ENCODE measurements around the gene SERPINI1.

The SERPINI1 gene

DNA sequence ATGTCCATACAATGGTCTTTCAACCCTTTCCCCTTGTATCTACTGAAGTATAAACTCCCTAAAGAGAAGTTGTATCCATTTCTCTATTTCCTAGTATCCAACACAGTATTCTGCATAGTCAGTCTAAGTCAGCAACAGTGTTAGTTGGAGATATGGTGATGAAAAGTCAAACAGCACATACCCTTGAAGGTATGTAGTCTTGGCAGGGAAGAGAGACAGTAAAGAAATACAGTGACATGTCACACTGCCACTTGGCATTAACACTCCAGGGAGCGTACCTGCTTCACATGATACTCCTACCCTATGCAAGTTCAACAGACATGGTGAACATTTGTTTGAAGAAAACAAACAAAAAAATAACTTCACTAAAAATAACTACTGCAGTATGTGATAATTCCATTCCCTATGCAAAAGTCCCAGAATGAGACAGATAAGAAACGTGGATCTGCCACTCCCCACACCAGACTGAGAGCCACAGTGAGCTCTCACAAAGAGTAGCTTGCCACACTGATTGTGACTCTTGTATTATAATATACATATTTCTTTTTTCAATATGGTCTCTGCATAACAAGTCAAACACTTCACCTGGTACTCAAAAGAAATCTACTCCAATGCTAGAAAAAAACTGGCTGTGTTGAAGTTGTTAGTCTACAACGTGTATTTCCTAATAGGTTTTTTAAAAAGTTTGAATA, 6.7 kb upstream of the SERPINI1 start:
- Mint-ChIP-seq H3K27me3 (no peaks in the 10 kb centered on the region), H3K4me3 (peak overlapping the region; percentile 2), H3K9me3 (no peaks in the 10 kb centered on the region), H3K4me1 (peaks cover 64% of the 10 kb centered on the region), H3K36me3 (peaks cover 2% of the 10 kb centered on the region), H3K27ac (no peak overlapping the region)

DNA sequence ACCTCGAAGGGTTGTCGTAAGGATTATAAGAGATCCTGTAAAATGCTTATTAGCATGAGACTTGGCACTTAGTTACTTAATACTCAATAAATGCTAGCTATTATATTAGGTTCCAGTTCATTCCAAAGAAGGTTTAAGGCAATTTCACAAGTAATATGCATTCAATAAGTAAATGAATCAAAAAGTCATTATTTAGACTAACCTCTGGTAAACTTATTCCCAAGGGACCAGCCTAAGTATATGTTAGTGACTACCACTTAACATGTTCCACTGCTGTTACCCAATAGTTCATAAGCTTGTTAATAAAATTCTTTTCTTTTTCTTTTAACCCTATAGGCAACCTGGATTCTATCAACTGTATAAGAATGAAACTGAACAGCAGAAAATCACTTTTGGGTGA, 5.9 kb upstream of the SERPINI1 start:
- no peak overlapping the region for H3K4me3 Mint-ChIP-seq
- H3K9me3 Mint-ChIP-seq = no peaks in the 10 kb centered on the region
- no peaks in the 10 kb centered on the region for H3K27me3 Mint-ChIP-seq
- no peak overlapping the region for H3K27ac Mint-ChIP-seq
- H3K36me3 Mint-ChIP-seq = peaks cover 2% of the 10 kb centered on the region
- H3K4me1 Mint-ChIP-seq = peaks cover 57% of the 10 kb centered on the region

GRCh38 chr3:167731393-167731792, 4.1 kb upstream of the SERPINI1 start:
- peaks cover 2% of the 10 kb centered on the region for H3K36me3 Mint-ChIP-seq
- H3K4me1 Mint-ChIP-seq = peaks cover 44% of the 10 kb centered on the region
- H3K27ac Mint-ChIP-seq = no peak overlapping the region
- no peaks in the 10 kb centered on the region for H3K27me3 Mint-ChIP-seq
- H3K4me3 Mint-ChIP-seq = peak overlapping the region; percentile 19
- no peaks in the 10 kb centered on the region for H3K9me3 Mint-ChIP-seq

- peak overlapping the region; percentile 19 for H3K27ac Mint-ChIP-seq
- H3K27me3 Mint-ChIP-seq = no peaks in the 10 kb centered on the region
- peak overlapping the region; percentile 45 for H3K4me3 Mint-ChIP-seq
- peaks cover 2% of the 10 kb centered on the region for H3K36me3 Mint-ChIP-seq
- no peaks in the 10 kb centered on the region for H3K9me3 Mint-ChIP-seq
- peaks cover 33% of the 10 kb centered on the region for H3K4me1 Mint-ChIP-seq
These were observed 3.0 kb upstream of the SERPINI1 start for GRCh38 chr3:167732313-167733065.

DNA sequence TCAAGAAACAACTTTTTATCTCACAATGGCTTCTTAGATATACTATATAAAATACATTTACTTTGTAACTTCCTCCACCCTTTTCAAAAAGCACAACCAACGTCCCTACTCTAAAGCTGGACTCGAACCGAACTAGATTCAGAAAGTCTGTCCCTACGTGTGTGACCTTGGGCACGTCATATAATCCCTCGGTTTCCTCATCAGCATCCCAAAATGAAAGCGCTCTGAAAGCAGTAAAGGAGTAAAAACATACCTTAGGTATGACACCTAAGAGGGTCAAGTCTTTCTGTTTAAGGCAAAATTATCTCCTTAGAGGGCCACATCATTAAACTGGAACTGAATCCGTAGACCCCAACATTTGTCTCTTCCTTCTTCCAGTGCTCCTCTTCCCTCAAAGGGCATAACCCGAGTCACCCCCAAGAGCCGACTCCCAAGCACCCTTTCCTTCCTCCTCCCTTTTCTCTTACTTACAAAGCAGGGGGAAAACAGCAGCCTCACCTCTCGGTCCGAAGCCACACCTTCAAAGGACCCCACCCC, 1.5 kb upstream of the SERPINI1 start:
- no peaks in the 10 kb centered on the region for H3K27me3 Mint-ChIP-seq
- no peak overlapping the region for H3K27ac Mint-ChIP-seq
- no peaks in the 10 kb centered on the region for H3K9me3 Mint-ChIP-seq
- no peak overlapping the region for H3K4me3 Mint-ChIP-seq
- H3K4me1 Mint-ChIP-seq = peaks cover 23% of the 10 kb centered on the region
- peaks cover 2% of the 10 kb centered on the region for H3K36me3 Mint-ChIP-seq

DNA sequence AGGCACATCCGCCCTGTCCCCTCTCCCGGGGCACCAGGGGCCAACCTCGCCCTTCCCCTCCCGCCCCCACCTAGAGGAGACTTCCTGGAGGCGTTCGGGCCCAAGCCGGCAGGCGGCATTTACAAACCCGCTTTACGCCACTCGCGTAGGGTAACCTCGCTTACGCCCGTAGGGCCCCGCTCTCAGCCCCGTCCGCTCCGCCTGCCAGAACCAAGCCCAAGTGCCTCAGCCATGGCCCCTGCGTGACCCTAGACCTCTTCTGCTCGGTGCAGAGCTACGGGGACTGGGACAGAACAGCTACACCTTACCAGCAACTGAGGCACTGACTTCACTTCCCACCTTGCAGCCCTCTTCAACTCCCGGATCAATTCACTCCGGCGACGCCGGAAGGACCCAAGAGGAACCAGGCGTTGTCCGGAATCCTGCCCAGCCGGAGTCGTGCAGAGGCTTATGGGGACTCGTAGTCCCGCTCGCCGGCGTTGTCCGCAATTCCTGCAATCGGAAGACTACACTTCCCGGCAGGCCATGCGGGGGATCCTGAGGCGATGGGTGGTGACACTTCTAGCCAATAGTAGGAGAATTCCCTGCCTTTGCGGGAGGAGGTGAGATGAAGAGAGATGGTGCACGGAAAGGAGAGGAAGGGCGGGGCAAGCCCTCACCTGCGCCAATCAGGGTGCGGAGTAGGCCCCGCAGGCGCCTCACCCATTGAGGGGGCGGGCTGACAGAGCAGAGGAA, 856 bp upstream of the SERPINI1 start, which contains the start of gene PDCD10:
Gene PDCD10, minus strand, starts transcription at position 395 of the 735 bp plus-strand sequence. CDS start 14,735 bp downstream, outside the sequence.
- peaks cover 2% of the 10 kb centered on the region for H3K36me3 Mint-ChIP-seq
- H3K9me3 Mint-ChIP-seq = no peaks in the 10 kb centered on the region
- H3K4me3 Mint-ChIP-seq = no peak within 1 kb of the TSS
- peaks cover 21% of the 10 kb centered on the region for H3K4me1 Mint-ChIP-seq
- H3K27me3 Mint-ChIP-seq = no peaks in the 10 kb centered on the region
- no peak within 1 kb of the TSS for H3K27ac Mint-ChIP-seq

DNA sequence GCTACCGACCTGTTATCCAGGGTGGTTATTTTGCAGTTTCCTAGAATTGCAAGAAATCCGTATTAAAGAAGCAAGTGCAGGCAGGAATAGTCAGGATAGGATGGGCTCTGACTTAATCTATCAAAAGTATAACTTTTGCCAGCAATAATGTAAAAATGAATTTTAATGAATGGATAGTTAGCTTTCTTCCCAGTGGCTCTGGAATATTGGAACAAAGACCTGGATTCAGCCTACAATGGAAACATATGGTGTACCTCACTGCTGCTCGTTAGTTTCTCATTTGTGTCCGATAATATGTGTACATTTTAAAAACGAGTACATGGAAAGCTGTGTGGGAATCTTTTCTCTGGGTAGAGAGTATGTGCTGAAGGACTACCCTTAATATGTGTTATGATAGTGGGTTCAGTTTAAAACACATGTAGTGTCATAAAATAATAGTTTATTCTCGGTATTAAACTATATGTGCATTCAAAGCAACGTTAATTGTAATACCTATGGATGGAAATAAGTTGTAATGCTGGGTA, 805 bp downstream of the SERPINI1 start:
- Mint-ChIP-seq H3K4me3 (no peak overlapping the region), H3K4me1 (peaks cover 9% of the 10 kb centered on the region), H3K27ac (no peak overlapping the region), H3K27me3 (no peaks in the 10 kb centered on the region), H3K36me3 (peaks cover 2% of the 10 kb centered on the region), H3K9me3 (no peaks in the 10 kb centered on the region)

- Mint-ChIP-seq H3K27ac (no peak overlapping the region), H3K9me3 (no peaks in the 10 kb centered on the region), H3K27me3 (no peaks in the 10 kb centered on the region), H3K4me3 (no peak overlapping the region), H3K4me1 (peaks cover 9% of the 10 kb centered on the region), H3K36me3 (peaks cover 2% of the 10 kb centered on the region)
These were observed 1.5 kb downstream of the SERPINI1 start for GRCh38 chr3:167736997-167737396.

DNA sequence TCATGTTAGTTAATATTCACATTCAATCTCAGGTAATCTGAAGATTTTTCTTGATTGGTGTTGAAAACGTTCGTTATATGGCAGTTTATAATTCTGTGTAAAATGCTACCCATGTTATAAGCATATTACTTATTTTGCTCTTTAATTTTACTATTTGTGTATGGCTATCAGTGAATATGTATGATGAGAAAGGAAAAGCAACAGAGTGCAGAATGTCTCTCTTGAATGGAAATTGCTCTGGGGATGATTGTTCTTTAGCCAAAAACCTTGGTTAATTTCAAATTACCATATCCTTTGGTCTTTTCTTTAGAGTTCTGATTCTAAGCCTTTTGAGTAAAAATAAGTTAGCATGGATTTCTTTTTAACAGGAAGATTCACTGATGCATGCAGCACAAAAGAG, 2.5 kb downstream of the SERPINI1 start:
- H3K4me3 Mint-ChIP-seq = no peak overlapping the region
- H3K9me3 Mint-ChIP-seq = no peaks in the 10 kb centered on the region
- H3K36me3 Mint-ChIP-seq = no peaks in the 10 kb centered on the region
- peaks cover 11% of the 10 kb centered on the region for H3K4me1 Mint-ChIP-seq
- no peaks in the 10 kb centered on the region for H3K27me3 Mint-ChIP-seq
- H3K27ac Mint-ChIP-seq = no peak overlapping the region

DNA sequence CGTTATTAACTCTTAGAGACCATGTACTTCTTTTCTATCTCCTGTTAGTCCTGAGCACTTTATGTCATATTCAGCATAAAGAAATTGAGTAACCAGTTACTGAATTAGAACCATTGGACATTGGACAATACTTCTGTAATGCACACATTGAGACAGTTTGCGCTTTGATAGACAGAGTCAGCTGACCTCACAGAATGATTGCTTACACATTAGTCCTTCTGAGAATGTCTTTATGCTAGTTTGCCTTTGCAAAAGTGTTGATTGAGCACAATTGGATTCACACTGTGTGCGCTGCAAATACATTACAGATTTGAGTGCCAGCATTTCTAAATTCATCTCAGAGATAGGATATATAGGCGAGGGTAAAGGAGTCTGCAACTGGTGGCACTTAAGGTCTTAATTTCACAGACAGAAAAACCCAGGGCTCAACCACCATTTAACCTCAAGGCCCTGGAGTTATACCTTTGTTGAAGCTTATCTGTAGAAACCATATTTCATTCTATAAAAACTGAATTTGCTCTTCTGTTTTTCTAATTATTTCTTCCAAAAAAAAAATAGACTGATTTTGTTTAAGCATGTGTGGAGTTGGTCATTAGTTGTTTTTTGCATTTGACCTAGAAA, 3.8 kb downstream of the SERPINI1 start:
- no peaks in the 10 kb centered on the region for H3K27me3 Mint-ChIP-seq
- H3K9me3 Mint-ChIP-seq = no peaks in the 10 kb centered on the region
- H3K36me3 Mint-ChIP-seq = no peaks in the 10 kb centered on the region
- H3K4me1 Mint-ChIP-seq = peaks cover 16% of the 10 kb centered on the region
- H3K4me3 Mint-ChIP-seq = no peak overlapping the region
- H3K27ac Mint-ChIP-seq = no peak overlapping the region

DNA sequence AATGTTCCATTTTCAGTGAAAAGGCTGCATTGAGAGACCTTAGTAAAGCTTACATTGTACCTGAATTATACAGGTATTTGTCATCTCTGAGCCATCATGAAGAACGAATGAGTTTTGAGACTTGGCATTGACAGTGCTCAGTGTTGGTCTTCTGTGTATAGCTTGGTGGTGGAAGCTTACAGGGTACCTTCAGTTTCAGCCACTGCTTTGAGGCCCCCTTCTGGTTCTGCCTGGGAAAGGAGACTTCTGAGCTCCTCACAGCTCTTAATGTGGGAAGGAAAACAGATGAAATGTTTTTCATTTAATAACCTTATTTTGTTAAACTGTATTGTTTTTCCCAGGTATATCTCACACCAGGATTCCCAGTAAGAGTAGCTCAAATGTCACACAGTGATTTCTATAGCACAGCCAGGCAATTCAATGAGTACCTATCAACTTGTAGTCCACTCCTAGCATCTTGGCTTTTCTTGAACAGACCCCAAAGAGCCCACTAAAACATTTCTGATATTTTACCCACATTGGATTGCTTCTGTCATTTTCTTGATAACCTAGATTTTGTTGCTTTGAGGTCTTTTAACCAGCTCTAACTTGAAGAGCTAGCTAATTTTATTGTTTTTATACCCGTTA, 5.6 kb downstream of the SERPINI1 start:
- H3K27me3 Mint-ChIP-seq = no peaks in the 10 kb centered on the region
- no peaks in the 10 kb centered on the region for H3K9me3 Mint-ChIP-seq
- H3K27ac Mint-ChIP-seq = no peak overlapping the region
- no peak overlapping the region for H3K4me3 Mint-ChIP-seq
- no peaks in the 10 kb centered on the region for H3K36me3 Mint-ChIP-seq
- peaks cover 16% of the 10 kb centered on the region for H3K4me1 Mint-ChIP-seq

DNA sequence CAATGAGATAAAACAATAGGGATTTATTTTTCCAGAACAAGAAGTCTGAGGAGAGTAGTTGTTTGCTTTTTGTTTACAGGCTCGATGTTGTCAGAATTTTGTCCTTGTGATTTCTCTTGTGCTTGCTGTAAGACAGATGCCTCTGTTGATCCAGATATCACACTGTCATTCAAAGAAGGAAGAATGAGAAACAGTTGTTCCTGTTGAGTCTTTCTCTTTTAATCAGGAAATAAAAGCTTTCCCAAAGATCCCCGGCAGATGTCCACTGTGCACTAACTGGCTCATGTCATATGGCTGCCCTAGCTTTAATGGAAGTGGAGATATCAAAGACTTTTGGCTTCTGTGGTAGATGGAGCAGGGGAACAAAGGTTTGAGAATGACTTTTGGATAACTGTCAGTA, 6.8 kb downstream of the SERPINI1 start:
- Mint-ChIP-seq H3K27ac (no peak overlapping the region), H3K9me3 (no peaks in the 10 kb centered on the region), H3K27me3 (no peaks in the 10 kb centered on the region), H3K36me3 (no peaks in the 10 kb centered on the region), H3K4me1 (peaks cover 16% of the 10 kb centered on the region), H3K4me3 (no peak overlapping the region)

GRCh38 chr3:167743799-167744198, 8.3 kb downstream of the SERPINI1 start:
- Mint-ChIP-seq H3K27ac (no peak overlapping the region), H3K36me3 (no peaks in the 10 kb centered on the region), H3K9me3 (no peaks in the 10 kb centered on the region), H3K27me3 (no peaks in the 10 kb centered on the region), H3K4me3 (no peak overlapping the region), H3K4me1 (peaks cover 11% of the 10 kb centered on the region)

DNA sequence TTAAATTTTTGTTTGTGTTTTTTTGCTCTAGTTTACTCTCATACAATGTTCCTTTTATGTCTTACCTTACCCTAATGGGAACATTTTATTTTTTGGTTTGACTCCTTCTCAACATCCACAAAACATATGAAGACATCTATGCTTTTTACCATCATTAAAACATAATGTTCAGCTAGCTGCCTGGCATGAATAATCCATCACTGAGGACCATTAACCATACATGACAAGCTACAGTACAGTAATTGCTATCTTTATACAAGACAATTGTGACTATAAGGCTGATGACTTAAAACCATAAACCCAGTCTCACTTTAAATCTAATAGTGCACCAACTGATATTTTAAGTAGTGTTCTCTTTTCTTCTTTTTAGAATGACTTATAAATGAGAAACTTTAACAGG, 13.7 kb downstream of the SERPINI1 start:
- Mint-ChIP-seq H3K27me3 (no peaks in the 10 kb centered on the region), H3K27ac (no peak overlapping the region), H3K36me3 (no peaks in the 10 kb centered on the region), H3K4me1 (peaks cover 13% of the 10 kb centered on the region), H3K4me3 (no peak overlapping the region), H3K9me3 (no peaks in the 10 kb centered on the region)

GRCh38 chr3:167749728-167750127, 14.2 kb downstream of the SERPINI1 start:
- H3K9me3 Mint-ChIP-seq = no peaks in the 10 kb centered on the region
- no peaks in the 10 kb centered on the region for H3K36me3 Mint-ChIP-seq
- no peak overlapping the region for H3K27ac Mint-ChIP-seq
- peaks cover 13% of the 10 kb centered on the region for H3K4me1 Mint-ChIP-seq
- no peak overlapping the region for H3K4me3 Mint-ChIP-seq
- no peaks in the 10 kb centered on the region for H3K27me3 Mint-ChIP-seq
